NCI-H2107 treated with DMSO at 0.1 percent for 48 hours (cell line): ENCODE data around the gene ARHGDIA.
A peak's percentile ranks its signal among the peaks of the same experiment; 100 is the strongest.
"Not testable (repeated sequence)": the region's sequence is repeated elsewhere in the genome, so short reads cannot be mapped to it uniquely, and the experiment has no call there.

Experiments
- DNase-seq: peaks from one replicate; lab custom pipeline; 2025; ENCODE audit not compliant: unreplicated experiment; lab: John Stamatoyannopoulos, UW

ARHGDIA gene

DNA sequence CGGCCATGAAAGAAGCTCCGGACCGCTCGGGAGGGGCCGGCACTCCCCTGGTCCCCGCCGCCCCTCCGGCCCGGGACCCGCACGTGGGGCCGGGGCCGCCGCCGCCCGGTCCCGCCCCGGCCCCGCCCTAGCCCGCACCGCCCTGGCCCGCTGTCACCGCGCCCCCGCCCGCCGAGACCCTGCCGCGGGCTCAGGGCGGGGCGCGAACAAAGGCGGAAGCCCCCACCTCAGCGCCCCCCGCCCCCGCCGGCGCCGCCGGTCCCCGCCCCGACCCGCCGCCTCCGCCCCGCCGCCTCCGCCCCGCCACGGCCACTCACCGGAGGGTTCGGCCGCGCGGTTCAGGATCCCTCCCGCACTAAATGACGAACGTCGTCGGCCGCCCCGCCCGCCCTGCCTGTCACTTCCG, at the start of gene ARHGDIA:
Gene ARHGDIA, minus strand, starts transcription at position 357 of the 406 bp plus-strand sequence. CDS start 1,407 bp downstream, outside the sequence.
- DNase-seq = no peak

- DNase-seq = no peak
Measured at GRCh38 chr17:81918832-81919545, 47.9 kb upstream of the ARHGDIA start.

DNA sequence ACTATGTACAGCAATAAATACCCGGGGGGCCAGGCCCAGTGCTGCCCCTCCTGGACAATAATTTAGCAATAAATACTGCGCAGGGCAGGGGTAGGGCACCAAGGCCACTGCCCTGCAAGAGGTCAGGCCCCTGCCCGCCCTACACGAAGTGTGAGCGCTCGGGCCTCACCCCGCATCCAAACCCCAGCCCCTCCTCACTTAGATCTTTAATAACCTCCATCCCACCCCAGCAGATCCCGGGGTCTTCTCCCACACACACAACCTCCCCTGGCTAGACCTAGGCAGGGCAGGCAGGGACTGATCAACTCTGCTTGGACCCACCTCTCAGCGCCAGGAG, 47.2 kb upstream of the ARHGDIA start:
- not testable (repeated sequence) for DNase-seq

DNA sequence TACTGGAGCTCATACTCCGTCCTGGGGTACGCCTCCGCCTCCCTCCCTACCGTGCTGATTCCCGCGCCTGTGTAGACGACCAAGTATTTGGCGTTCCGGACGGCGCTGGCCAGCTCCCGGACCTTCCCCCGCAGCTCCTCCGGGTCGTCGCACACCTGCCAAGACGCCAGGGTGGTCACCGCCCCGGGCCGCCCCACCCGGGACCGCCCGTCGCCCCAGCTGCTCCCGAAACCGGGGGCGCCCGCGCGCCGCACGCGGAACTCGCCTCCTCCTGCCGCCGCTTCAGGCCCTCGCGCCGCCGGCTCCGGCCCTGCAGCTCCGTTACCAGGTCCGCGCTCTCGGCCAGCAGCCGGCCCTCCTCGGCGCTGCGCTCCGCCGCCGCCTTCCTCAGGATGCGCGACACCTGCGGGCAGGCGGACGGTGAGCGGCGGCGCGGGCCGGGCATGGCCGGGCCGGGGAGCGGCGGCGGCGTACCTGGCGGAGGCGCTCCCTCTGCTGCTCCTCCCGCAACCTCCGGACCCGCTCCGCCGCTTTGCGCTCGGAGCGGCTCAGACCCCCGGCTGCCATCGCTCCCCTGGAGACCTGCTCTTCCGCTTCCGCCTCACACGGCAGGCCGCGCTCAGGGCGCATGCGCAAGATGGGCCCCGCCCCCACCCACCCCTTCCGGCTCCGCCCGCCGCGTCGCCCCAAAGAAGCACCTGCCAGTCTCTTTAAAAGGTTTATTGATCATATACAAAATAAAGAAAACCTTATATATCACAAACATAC, 46.6 kb upstream of the ARHGDIA start, which contains the start of gene SIRT7:
Gene SIRT7, minus strand, starts transcription at position 612 of the 768 bp plus-strand sequence. Its CDS starts 45 bp downstream, at position 567.
- peak; percentile 61 for DNase-seq

DNA sequence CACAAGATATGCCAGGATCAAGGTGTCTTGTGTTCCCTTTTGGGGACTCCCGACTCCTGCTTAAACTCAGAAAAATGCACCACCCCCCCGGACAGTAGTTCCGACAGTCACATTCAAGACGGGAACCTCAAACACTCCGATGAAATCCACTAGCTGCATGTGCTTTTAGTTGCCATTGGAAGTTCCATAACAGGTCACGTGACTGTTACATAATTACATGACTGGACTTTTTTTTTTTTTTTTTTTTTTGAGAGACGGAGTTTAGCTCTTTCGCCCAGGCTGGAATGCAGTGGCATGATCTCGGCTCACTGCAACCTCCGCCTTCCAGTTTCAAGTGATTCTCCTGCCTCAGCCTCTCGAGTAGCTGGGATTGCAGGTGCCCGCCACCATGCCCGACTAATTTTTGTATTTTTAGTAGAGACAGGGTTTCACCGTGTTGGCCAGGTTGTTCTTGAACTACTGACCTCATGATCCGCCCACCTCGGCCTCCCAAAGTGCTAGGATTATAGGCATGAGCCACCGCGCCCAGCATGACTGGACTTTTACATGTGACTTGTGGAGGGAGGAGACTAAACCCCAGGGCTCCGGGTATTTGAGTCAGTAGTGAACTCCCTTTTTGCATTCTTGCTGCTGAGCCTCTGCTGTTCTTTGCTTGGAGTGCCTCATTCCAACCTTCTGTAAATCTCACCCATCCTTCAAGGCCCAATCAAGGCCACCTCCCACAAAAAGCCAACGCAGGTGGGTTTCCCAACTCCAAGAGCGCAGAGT, 45.3 kb upstream of the ARHGDIA start:
- no peak for DNase-seq

- DNase-seq = no peak
Measured at GRCh38 chr17:81915331-81915730, 44.2 kb upstream of the ARHGDIA start.

GRCh38 chr17:81914103-81914850, 43.1 kb upstream of the ARHGDIA start:
- no peak for DNase-seq

DNA sequence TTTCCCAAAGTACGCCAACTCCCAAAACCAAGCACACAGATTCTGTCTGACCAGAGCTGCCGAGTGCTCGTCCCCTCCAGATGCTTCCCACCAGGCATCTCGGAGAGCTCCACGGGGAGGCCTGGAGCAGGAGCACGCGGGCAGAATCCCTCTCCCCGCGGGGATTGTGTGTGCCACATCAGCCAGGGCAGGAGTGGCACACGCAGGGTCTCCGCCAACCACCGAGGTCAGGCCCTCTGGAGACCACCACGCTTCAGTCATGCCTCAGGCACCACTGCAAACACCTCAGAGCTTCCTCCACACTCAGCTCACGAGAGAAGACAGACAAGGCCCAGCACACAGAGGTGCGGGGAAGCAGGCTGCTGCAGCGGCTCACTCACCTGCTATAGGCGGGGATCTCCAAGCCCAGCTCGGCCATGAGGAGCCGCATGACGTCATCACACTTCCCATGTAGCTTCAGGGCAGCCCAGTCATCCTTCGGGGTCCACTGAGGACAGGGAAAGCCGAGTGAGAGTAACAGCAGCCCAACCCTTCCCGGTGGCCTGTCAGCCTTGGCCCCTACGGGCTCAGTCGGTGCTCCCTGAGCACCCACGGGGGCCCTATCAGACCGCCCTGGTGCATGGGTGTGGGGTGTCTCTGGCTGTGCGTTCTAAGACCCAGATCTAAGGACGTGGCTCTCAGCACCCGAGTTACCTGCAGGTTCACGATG, 42.4 kb upstream of the ARHGDIA start:
- no peak for DNase-seq

GRCh38 chr17:81912441-81913309, 41.5 kb upstream of the ARHGDIA start:
- DNase-seq = no peak

DNA sequence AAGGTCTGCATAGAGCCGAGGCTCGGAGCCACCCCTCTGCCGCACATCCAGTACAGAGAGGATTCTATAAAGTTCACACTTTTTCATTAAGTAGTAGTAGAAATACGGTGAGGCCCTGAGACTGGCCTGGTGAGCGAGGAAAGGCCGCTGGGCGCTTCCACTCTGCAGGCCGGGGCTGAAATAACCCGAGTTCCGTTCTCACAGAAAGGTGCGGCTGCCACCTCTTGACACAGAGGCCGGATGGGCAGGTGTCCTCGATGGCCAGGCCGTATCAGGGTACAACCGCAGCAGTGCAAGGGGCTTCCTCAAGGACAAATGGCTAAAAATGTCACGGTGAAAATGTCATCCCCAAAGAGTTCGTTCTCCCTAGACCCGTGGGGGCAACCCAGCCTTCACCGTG, 40.8 kb upstream of the ARHGDIA start:
- no peak for DNase-seq

DNA sequence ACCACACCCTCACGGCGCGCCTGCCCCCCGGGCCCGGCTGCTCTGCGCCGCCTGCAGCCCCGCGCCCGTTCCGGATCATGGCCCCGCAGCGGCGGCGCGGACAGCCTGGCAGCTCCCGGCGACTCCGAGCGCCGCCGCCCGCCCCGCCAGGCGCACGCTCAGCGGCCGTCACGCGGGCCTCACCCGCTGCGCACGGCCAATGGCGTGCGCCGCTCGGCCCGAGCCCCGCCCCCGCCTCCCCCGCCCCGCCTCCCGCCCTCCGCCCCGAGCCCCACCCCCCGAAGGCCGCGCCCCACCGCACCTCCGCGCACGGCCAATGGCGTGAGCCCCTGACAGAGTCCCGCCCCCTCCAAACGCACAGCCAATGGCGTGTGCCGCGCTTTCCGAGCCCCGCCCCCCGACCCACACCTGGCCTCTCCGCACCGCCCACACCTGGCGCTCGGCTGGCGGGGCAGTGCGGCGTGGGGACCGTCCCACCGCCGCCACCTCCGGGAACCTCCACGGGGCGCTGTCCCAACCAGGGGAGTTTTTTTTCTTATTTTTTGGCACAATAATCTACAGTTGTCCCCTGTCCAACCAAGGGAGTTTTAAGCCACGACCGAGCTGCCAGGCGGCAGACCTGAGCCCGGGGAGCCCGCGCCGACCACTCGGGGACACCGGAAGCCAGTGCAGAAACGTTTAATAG, 40.3 kb upstream of the ARHGDIA start, which contains the start of gene PCYT2:
Gene PCYT2, minus strand, starts transcription at position 123 of the 685 bp plus-strand sequence. Its CDS starts 44 bp downstream, at position 79.
- peak; percentile 66 for DNase-seq

GRCh38 chr17:81910840-81911276, 39.7 kb upstream of the ARHGDIA start:
- DNase-seq = no peak

- DNase-seq = no peak
Measured at GRCh38 chr17:81909966-81910839, 39.1 kb upstream of the ARHGDIA start.

- no peak for DNase-seq
Measured at GRCh38 chr17:81909231-81909630, 38.1 kb upstream of the ARHGDIA start.

DNA sequence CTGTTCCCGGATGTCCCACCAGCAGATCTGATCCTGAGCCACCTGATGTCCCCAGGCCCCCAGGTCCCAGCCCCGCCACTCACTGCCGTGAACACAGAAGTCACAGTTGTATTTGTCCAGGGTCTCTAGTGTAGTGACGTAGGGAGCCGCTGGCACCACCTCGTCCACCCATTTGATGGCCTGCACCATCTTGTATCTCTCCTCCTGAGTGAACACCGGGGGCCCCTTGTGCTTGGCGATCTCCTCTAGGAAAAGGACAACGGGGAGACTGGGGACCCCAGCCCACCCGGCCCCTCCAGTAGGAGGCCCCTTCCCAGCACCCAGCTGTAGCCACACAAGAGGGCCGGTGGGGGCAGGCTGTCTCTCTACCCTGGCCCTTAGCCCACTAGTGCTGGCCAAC, 37.7 kb upstream of the ARHGDIA start:
- no peak for DNase-seq

- no peak for DNase-seq
Measured at GRCh38 chr17:81907219-81908145, 36.3 kb upstream of the ARHGDIA start.
